HepG2 (cell line): ENCODE measurements around the gene IGF2.

Experiments
- CBFB ChIP-seq: sonication (generic); formaldehyde crosslinking; IDR thresholded peaks from 2 replicates; pipeline ENCODE4 v1.4.0; 2020; ENCODE audit warnings: missing genetic modification reagents
- ISL2 ChIP-seq: sonication (generic); formaldehyde crosslinking; IDR thresholded peaks from 2 replicates; pipeline ENCODE4 v1.5.0; 2020; ENCODE audit warnings: missing genetic modification reagents
- MEIS2 ChIP-seq: sonication (generic); formaldehyde crosslinking; IDR thresholded peaks from 2 replicates; pipeline ENCODE4 v1.9.0; 2021; ENCODE audit warnings: mild to moderate bottlenecking, missing genetic modification reagents
- ZNF792 ChIP-seq: IDR thresholded peaks from 2 replicates; pipeline ENCODE4 v1.6.1; 2016
- TF ChIP-seq, protein P1 (sequence below): sonication (generic); formaldehyde crosslinking; IDR thresholded peaks from 2 replicates; pipeline ENCODE4 v1.5.1; 2020; ENCODE audit warnings: missing genetic modification reagents, mild to moderate bottlenecking, borderline replicate concordance
- TF ChIP-seq, protein P2 (sequence below): sonication (generic); formaldehyde crosslinking; IDR thresholded peaks from 2 replicates; pipeline ENCODE4 v1.5.0; 2020; ENCODE audit warnings: mild to moderate bottlenecking, missing genetic modification reagents, moderate library complexity
- TF ChIP-seq, protein P3 (sequence below): sonication (generic); formaldehyde crosslinking; IDR thresholded peaks from 2 replicates; pipeline ENCODE4 v1.4.0; 2020; ENCODE audit warnings: missing genetic modification reagents

DNA sequence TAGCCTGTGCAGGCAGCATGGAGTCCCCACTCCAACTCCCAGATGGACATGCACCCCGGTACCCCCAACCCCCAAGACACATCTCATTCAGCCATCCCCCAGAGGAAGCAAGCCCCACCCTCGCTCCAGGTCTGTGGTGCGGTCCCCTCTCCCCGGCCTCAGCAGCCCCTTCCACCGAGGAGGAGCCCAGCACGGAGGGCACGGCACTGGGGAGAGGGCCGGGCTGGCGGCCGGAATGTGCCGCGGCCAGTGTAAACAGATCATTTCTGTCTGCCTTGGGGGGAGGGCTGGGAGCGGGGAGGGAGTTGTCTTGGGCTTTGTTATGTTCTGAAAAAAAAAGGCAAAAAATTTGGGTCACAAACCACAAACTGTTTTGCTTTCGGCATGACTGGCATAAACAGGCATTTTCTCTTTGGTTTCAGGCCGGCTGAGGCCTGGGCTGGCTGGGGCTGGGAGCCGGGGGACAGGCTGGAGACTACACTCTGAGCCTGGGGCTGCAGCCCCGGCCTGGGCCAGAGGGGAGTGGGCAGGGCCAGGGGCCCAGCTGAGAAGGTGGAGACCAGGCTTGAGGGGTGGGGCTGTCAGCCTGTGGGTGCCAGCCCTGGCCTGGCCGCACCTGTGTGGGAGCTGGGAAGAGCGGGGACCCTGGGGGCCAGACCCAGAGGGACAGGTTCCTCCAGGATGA lies 16.8 kb downstream of the IGF2 start:
- TF ChIP-seq CBFB (CRISPR knock-in tag) (no peak), MEIS2 (no peak), ZNF792 (CRISPR knock-in tag) (no peak), ISL2 (CRISPR knock-in tag) (no peak)
- TF ChIP-seq, protein P1, sequence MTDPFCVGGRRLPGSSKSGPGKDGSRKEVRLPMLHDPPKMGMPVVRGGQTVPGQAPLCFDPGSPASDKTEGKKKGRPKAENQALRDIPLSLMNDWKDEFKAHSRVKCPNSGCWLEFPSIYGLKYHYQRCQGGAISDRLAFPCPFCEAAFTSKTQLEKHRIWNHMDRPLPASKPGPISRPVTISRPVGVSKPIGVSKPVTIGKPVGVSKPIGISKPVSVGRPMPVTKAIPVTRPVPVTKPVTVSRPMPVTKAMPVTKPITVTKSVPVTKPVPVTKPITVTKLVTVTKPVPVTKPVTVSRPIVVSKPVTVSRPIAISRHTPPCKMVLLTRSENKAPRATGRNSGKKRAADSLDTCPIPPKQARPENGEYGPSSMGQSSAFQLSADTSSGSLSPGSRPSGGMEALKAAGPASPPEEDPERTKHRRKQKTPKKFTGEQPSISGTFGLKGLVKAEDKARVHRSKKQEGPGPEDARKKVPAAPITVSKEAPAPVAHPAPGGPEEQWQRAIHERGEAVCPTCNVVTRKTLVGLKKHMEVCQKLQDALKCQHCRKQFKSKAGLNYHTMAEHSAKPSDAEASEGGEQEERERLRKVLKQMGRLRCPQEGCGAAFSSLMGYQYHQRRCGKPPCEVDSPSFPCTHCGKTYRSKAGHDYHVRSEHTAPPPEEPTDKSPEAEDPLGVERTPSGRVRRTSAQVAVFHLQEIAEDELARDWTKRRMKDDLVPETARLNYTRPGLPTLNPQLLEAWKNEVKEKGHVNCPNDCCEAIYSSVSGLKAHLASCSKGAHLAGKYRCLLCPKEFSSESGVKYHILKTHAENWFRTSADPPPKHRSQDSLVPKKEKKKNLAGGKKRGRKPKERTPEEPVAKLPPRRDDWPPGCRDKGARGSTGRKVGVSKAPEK (CRISPR knock-in tag), result no peak
- TF ChIP-seq, protein P2, sequence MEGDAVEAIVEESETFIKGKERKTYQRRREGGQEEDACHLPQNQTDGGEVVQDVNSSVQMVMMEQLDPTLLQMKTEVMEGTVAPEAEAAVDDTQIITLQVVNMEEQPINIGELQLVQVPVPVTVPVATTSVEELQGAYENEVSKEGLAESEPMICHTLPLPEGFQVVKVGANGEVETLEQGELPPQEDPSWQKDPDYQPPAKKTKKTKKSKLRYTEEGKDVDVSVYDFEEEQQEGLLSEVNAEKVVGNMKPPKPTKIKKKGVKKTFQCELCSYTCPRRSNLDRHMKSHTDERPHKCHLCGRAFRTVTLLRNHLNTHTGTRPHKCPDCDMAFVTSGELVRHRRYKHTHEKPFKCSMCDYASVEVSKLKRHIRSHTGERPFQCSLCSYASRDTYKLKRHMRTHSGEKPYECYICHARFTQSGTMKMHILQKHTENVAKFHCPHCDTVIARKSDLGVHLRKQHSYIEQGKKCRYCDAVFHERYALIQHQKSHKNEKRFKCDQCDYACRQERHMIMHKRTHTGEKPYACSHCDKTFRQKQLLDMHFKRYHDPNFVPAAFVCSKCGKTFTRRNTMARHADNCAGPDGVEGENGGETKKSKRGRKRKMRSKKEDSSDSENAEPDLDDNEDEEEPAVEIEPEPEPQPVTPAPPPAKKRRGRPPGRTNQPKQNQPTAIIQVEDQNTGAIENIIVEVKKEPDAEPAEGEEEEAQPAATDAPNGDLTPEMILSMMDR (CRISPR knock-in tag), result no peak; the same call in 1 of the 2 replicates
- TF ChIP-seq, protein P3, sequence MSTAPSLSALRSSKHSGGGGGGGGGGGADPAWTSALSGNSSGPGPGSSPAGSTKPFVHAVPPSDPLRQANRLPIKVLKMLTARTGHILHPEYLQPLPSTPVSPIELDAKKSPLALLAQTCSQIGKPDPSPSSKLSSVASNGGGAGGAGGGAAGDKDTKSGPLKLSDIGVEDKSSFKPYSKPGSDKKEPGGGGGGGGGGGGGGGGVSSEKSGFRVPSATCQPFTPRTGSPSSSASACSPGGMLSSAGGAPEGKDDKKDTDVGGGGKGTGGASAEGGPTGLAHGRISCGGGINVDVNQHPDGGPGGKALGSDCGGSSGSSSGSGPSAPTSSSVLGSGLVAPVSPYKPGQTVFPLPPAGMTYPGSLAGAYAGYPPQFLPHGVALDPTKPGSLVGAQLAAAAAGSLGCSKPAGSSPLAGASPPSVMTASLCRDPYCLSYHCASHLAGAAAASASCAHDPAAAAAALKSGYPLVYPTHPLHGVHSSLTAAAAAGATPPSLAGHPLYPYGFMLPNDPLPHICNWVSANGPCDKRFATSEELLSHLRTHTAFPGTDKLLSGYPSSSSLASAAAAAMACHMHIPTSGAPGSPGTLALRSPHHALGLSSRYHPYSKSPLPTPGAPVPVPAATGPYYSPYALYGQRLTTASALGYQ, result no peak
